ENCODE measurements around the gene SRD5A2. TPM values are rescaled to one million over a fixed set of nuclear protein-coding genes. Genes with fewer than 3 reads are reported as not detected.

Gene SRD5A2
- total and polyA plus RNA-seq, 2 of the 4 experiments (the other 2 are of a cell fraction): not detected

DNA sequence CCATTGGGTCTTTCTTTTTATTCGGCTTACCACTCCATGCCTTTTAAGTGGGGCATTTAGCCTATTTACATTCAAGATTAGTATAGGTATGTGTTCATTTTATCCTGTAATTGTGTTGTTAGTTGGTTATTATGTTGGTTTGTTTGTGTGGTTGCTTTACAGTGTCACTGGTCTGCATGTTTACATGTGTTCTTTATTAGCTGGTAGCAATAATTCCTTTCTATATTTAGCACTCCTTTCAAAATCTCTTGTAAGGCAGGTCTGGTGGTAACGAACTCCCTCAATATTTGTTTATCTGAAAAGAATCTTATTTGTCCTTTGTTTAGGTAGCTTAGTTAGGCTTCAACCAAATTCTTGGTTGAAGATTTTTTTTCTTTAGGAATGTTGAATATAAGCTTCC lies 97.5 kb downstream of the SRD5A2 start:
- Histone ChIP-seq H2AK9ac (replicated peaks; ENCODE audit: low read depth, low read length, poor library complexity) (no peak overlapping the region), H2BK5ac (ENCODE audit: low read depth, low read length, poor library complexity, severe bottlenecking) (no peak overlapping the region), H2AFZ (replicated peaks; ENCODE audit: low read length, poor library complexity) (no peak overlapping the region), H4K91ac (ENCODE audit: insufficient read depth, low read depth, low read length) (no peak overlapping the region), H3K9me3 (ENCODE audit: control insufficient read depth, insufficient read depth, low read length) (no peaks in the 10 kb centered on the region), H3K9me1 (ENCODE audit: insufficient read depth, low read length) (no peaks in the 10 kb centered on the region), H4K8ac (ENCODE audit: low read depth in 2 of 2, low read length in 2 of 2) (no peak overlapping the region), H2BK15ac (ENCODE audit: low read depth, low read length) (no peak overlapping the region), H2BK120ac (ENCODE audit: low read depth, low read length) (no peak overlapping the region), H2BK20ac (ENCODE audit: low read depth, low read length) (no peak overlapping the region), H3K27me3 (ENCODE audit: control insufficient read depth, insufficient read depth, low read length) (peaks cover 2% of the 10 kb centered on the region; the same call in 1 of the 2 replicates), H4K5ac (ENCODE audit: low read depth, low read length) (no peak overlapping the region), H2AK5ac (ENCODE audit: low read depth, low read length) (no peak overlapping the region), H3K14ac (replicated peaks; ENCODE audit: low read depth, low read length) (no peak overlapping the region), H3K9ac (ENCODE audit: low read depth, low read length) (no peak overlapping the region), H3K4me2 (ENCODE audit: low read depth, low read length) (no peak overlapping the region), H3K56ac (ENCODE audit: extremely low read depth, insufficient read depth, low read length) (no peak overlapping the region), H3K4me3 (ENCODE audit: insufficient read depth, low read depth, low read length) (no peak overlapping the region), H3K18ac (ENCODE audit: low read depth, low read length) (no peak overlapping the region), H3K27ac (ENCODE audit: insufficient read depth, low read length) (no peak overlapping the region), H3K36me3 (ENCODE audit: control insufficient read depth, insufficient read depth, low read length) (no peaks in the 10 kb centered on the region), H3K79me1 (ENCODE audit: low read depth in 1 of 2, low read length in 2 of 2) (no peaks in the 10 kb centered on the region), H4K20me1 (ENCODE audit: insufficient read depth, low read length) (no peaks in the 10 kb centered on the region), H3K23ac (ENCODE audit: low read depth, low read length) (no peak overlapping the region), H3K4me1 (ENCODE audit: control insufficient read depth, insufficient read depth, low read length) (no peaks in the 10 kb centered on the region), H3K4ac (ENCODE audit: low read depth, low read length) (no peak overlapping the region)
- no peak for DNase-seq
- TF ChIP-seq MAFK (IDR thresholded peaks at IDR 0.05; ENCODE audit: low read depth, low read length) (no peak), CHD1 (IDR thresholded peaks at IDR 0.05; ENCODE audit: low read depth, low read length) (no peak), SMC3 (IDR thresholded peaks at IDR 0.05; ENCODE audit: low read depth, low read length) (no peak), RFX5 (IDR thresholded peaks at IDR 0.05; ENCODE audit: low read depth, low read length) (no peak), CEBPB (IDR thresholded peaks at IDR 0.05; ENCODE audit: low read depth, low read length) (no peak), MAZ (IDR thresholded peaks at IDR 0.05; ENCODE audit: borderline replicate concordance, low read depth, low read length) (no peak), RAD21 (IDR thresholded peaks at IDR 0.05; ENCODE audit: low read length) (no peak), FOS (IDR thresholded peaks at IDR 0.05; ENCODE audit: low read depth, low read length) (no peak), MXI1 (IDR thresholded peaks at IDR 0.05; ENCODE audit: borderline replicate concordance, low read depth, low read length) (no peak), RCOR1 (IDR thresholded peaks at IDR 0.05; ENCODE audit: insufficient replicate concordance, low read length) (no peak), BHLHE40 (IDR thresholded peaks at IDR 0.05; ENCODE audit: low read depth, low read length) (no peak), NFE2L2 (IDR thresholded peaks at IDR 0.05; ENCODE audit: low read depth, low read length) (no peak)
- TF ChIP-seq, protein P1, sequence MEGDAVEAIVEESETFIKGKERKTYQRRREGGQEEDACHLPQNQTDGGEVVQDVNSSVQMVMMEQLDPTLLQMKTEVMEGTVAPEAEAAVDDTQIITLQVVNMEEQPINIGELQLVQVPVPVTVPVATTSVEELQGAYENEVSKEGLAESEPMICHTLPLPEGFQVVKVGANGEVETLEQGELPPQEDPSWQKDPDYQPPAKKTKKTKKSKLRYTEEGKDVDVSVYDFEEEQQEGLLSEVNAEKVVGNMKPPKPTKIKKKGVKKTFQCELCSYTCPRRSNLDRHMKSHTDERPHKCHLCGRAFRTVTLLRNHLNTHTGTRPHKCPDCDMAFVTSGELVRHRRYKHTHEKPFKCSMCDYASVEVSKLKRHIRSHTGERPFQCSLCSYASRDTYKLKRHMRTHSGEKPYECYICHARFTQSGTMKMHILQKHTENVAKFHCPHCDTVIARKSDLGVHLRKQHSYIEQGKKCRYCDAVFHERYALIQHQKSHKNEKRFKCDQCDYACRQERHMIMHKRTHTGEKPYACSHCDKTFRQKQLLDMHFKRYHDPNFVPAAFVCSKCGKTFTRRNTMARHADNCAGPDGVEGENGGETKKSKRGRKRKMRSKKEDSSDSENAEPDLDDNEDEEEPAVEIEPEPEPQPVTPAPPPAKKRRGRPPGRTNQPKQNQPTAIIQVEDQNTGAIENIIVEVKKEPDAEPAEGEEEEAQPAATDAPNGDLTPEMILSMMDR (conservative IDR thresholded peaks at IDR 0.05; ENCODE audit: low read depth, low read length): no peak
- TF ChIP-seq, protein P2, sequence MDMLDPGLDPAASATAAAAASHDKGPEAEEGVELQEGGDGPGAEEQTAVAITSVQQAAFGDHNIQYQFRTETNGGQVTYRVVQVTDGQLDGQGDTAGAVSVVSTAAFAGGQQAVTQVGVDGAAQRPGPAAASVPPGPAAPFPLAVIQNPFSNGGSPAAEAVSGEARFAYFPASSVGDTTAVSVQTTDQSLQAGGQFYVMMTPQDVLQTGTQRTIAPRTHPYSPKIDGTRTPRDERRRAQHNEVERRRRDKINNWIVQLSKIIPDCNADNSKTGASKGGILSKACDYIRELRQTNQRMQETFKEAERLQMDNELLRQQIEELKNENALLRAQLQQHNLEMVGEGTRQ (IDR thresholded peaks at IDR 0.05; ENCODE audit: low read depth, low read length): no peak
- TF ChIP-seq, protein P3, sequence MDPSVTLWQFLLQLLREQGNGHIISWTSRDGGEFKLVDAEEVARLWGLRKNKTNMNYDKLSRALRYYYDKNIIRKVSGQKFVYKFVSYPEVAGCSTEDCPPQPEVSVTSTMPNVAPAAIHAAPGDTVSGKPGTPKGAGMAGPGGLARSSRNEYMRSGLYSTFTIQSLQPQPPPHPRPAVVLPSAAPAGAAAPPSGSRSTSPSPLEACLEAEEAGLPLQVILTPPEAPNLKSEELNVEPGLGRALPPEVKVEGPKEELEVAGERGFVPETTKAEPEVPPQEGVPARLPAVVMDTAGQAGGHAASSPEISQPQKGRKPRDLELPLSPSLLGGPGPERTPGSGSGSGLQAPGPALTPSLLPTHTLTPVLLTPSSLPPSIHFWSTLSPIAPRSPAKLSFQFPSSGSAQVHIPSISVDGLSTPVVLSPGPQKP (IDR thresholded peaks at IDR 0.05; ENCODE audit: borderline replicate concordance, low read depth, low read length): no peak
- dilution Hi-C loops (cut with HindIII; ENCODE audit: low sequenced_read_pairs, unreplicated experiment): no loop called here
- no peak for ATAC-seq (ENCODE audit: low read depth)
- ChIA-PET CTCF (no interaction called here), POLR2A (ENCODE audit: unreplicated experiment) (no interaction called here)
- intact Hi-C loops (cut with micrococcal nuclease): no loop called here
- WGBS, 2 experiments (ENCODE audit: extremely low coverage in 2 of 2, insufficient read length in 1 of 2): no CpG with 5 or more reads among the region's 2 CpGs
- BruUV-seq (replicated peaks): no TSS peak
- in situ Hi-C loops (cut with MboI; ENCODE audit: low sequenced_read_pairs): no loop called here
